SK-N-SH (cell line): ENCODE data around the gene FRA10AC1. TPM values are rescaled to one million over a fixed set of nuclear protein-coding genes. Genes with fewer than 3 reads are reported as not detected.

Experiments used
- CTCF ChIA-PET: fragments of 300-600, 350-600 bp; formaldehyde crosslinking; extraction: SDS; loops from one replicate; lab custom pipeline; 2021; lab: Yijun Ruan, JAX
- POLR2A ChIA-PET: fragments of 350-600 bp; sonication (Branson Sonifier 250); formaldehyde crosslinking; extraction: SDS; loops from one replicate; lab custom pipeline; 2020; ENCODE audit warnings: antibody characterized with exemption, inconsistent platforms; lab: Yijun Ruan, JAX
- DNase-seq: peaks from one replicate; pipeline ENCODE4 v3.0.0; 2012
- H2AFZ ChIP-seq: fragments of 200-600 bp; sonication (generic); 2 replicates; pipeline ENCODE4 v1.8.1; 2016; ENCODE audit warnings: antibody characterized with exemption, mild to moderate bottlenecking, low read depth
- H3F3A ChIP-seq: fragments of 200-600 bp; sonication (generic); replicated peaks from 2 replicates; pipeline ENCODE3; 2016; ENCODE audit warnings: antibody characterized with exemption, mild to moderate bottlenecking; ENCODE audit not compliant: insufficient read depth
- H3K27ac ChIP-seq, 2 experiments: fragments of 200-500 bp in 1 of 2; fragments of 200-600 bp in 1 of 2; sonication (Bioruptor generic) in 1 of 2; sonication (generic), shearing (Covaris generic) in 1 of 2; 2 replicates each; pipeline versions ENCODE4 v1.5.1 to v1.6.1; 2014 to 2016; ENCODE audit warnings: low read depth in 2 of 2, inconsistent platforms in 1 of 2, low read length in 1 of 2, mild to moderate bottlenecking in 1 of 2, mixed read lengths in 1 of 2
- H3K27me3 ChIP-seq: fragments of 200-600 bp; sonication (generic), shearing (Covaris generic); 2 replicates; pipeline ENCODE4 v1.6.1; 2016; ENCODE audit warnings: mixed run types; ENCODE audit not compliant: insufficient read depth
- H3K36me3 ChIP-seq, 2 experiments: fragments of 200-500 bp in 1 of 2; fragments of 200-600 bp in 1 of 2; sonication (Bioruptor generic) in 1 of 2; sonication (generic) in 1 of 2; replicated peaks in 1 of 2; 2 replicates each; pipeline versions ENCODE3 to v1.5.1; 2014 to 2016; ENCODE audit warnings: low read length in 1 of 2, mild to moderate bottlenecking in 1 of 2; ENCODE audit not compliant: insufficient read depth in 2 of 2, control insufficient read depth in 1 of 2
- H3K4me1 ChIP-seq, 2 experiments: fragments of 200-500 bp in 1 of 2; fragments of 200-600 bp in 1 of 2; sonication (Bioruptor generic) in 1 of 2; sonication (generic), shearing (Covaris generic) in 1 of 2; 2 replicates each; pipeline versions ENCODE4 v1.5.1 to v1.6.1; 2014 to 2016; ENCODE audit warnings: low read depth in 1 of 2, low read length in 1 of 2, mixed run types in 1 of 2; ENCODE audit not compliant: insufficient read depth in 2 of 2, control insufficient read depth in 1 of 2
- H3K4me2 ChIP-seq: fragments of 200-600 bp; sonication (generic), shearing (Covaris generic); 2 replicates; pipeline ENCODE4 v1.6.1; 2017; ENCODE audit warnings: mixed run types
- H3K4me3 ChIP-seq, 2 experiments: fragments of 200-500 bp in 1 of 2; fragments of 200-600 bp in 1 of 2; sonication (Bioruptor generic) in 1 of 2; sonication (generic), shearing (Covaris generic) in 1 of 2; 2 replicates each; pipeline versions ENCODE4 v1.5.1 to v1.8.1; 2014 to 2016; ENCODE audit warnings: low read depth in 2 of 2, inconsistent platforms in 1 of 2, low read length in 1 of 2, mild to moderate bottlenecking in 1 of 2, mixed read lengths in 1 of 2, moderate library complexity in 1 of 2
- H3K79me2 ChIP-seq: fragments of 200-600 bp; sonication (generic); 2 replicates; pipeline ENCODE4 v1.8.1; 2017; ENCODE audit warnings: mild to moderate bottlenecking; ENCODE audit not compliant: insufficient read depth
- H3K9ac ChIP-seq: fragments of 200-600 bp; sonication (generic); 2 replicates; pipeline ENCODE4 v1.6.1; 2017; ENCODE audit warnings: mixed run types
- H3K9me2 ChIP-seq: fragments of 200-600 bp; sonication (generic); 2 replicates; pipeline ENCODE4 v1.6.1; 2017; ENCODE audit warnings: mixed run types
- H3K9me3 ChIP-seq: fragments of 200-600 bp; sonication (generic); 2 replicates; pipeline ENCODE4 v1.6.1; 2017; ENCODE audit warnings: mixed run types, mild to moderate bottlenecking, moderate library complexity
- H4K20me1 ChIP-seq: fragments of 200-600 bp; sonication (generic); 2 replicates; pipeline ENCODE4 v1.6.1; 2017; ENCODE audit warnings: mild to moderate bottlenecking, mixed run types; ENCODE audit not compliant: insufficient read depth
- EP300 ChIP-seq, 2 experiments: IDR thresholded peaks; 2 replicates each; pipeline versions ENCODE4 v1.4.0 to v1.6.1; 2012; ENCODE audit warnings: borderline replicate concordance in 1 of 2, low read depth in 1 of 2, low read length in 1 of 2
- EZH2phosphoT487 ChIP-seq: fragments of 200-600 bp; sonication (generic); IDR thresholded peaks from 2 replicates; pipeline ENCODE4 v1.6.1; 2017; ENCODE audit warnings: low read depth, mixed run types, mild to moderate bottlenecking, antibody characterized with exemption, moderate library complexity, borderline replicate concordance
- FOXM1 ChIP-seq: IDR thresholded peaks from 2 replicates; pipeline ENCODE4 v1.4.0; 2012; ENCODE audit warnings: low read depth, mild to moderate bottlenecking
- GABPA ChIP-seq: IDR thresholded peaks from 2 replicates; pipeline ENCODE4 v1.4.0; 2012; ENCODE audit warnings: low read depth, mild to moderate bottlenecking
- GATA2 ChIP-seq: sonication (generic); formaldehyde crosslinking; IDR thresholded peaks from 2 replicates; pipeline ENCODE4 v1.5.0; 2020; ENCODE audit warnings: mild to moderate bottlenecking, missing genetic modification reagents
- IRF3 ChIP-seq: fragments of 150-350 bp; IDR thresholded peaks from 2 replicates; pipeline ENCODE4 v1.6.1; 2016; ENCODE audit warnings: mild to moderate bottlenecking, low read depth, low read length
- JUND ChIP-seq: IDR thresholded peaks from 2 replicates; pipeline ENCODE4 v1.4.0; 2012
- MXI1 ChIP-seq: IDR thresholded peaks from 2 replicates; pipeline ENCODE4 v1.6.1; 2012; ENCODE audit warnings: mild to moderate bottlenecking, low read depth, low read length, improper control_type of control experiment
- NRF1 ChIP-seq: IDR thresholded peaks from 2 replicates; pipeline ENCODE4 v1.6.1; 2012; ENCODE audit warnings: low read depth, mild to moderate bottlenecking, low read length
- POLR2AphosphoS5 ChIP-seq: IDR thresholded peaks from 2 replicates; pipeline ENCODE4 v1.6.1; 2012; ENCODE audit warnings: low read depth, low read length
- RAD21 ChIP-seq: IDR thresholded peaks from 2 replicates; pipeline ENCODE4 v1.6.1; 2012; ENCODE audit warnings: mild to moderate bottlenecking, low read length
- RCOR1 ChIP-seq: fragments of 150-350 bp; IDR thresholded peaks from 2 replicates; pipeline ENCODE4 v1.6.1; 2017; ENCODE audit warnings: antibody characterized with exemption, low read length
- RFX5 ChIP-seq: IDR thresholded peaks from 2 replicates; pipeline ENCODE4 v1.6.1; 2012; ENCODE audit warnings: mild to moderate bottlenecking, improper control_type of control experiment, low read length
- SIN3A ChIP-seq: IDR thresholded peaks from 2 replicates; pipeline ENCODE4 v1.6.1; 2012; ENCODE audit warnings: low read depth, mild to moderate bottlenecking, low read length, moderate library complexity, borderline replicate concordance
- TAF1 ChIP-seq: IDR thresholded peaks from 2 replicates; pipeline ENCODE4 v1.6.1; 2012; ENCODE audit warnings: low read depth, mild to moderate bottlenecking, low read length, moderate library complexity, borderline replicate concordance
- TCF12 ChIP-seq: IDR thresholded peaks from 2 replicates; pipeline ENCODE4 v1.4.0; 2012
- TEAD4 ChIP-seq: IDR thresholded peaks from 2 replicates; pipeline ENCODE4 v1.4.0; 2012; ENCODE audit warnings: mild to moderate bottlenecking, borderline replicate concordance; ENCODE audit not compliant: insufficient read depth
- YY1 ChIP-seq: IDR thresholded peaks from 2 replicates; pipeline ENCODE4 v1.4.0; 2012; ENCODE audit warnings: low read depth, mild to moderate bottlenecking
- WGBS: methylation state at CpG from one replicate; pipeline ENCODE4 v1.1.6; 2017; ENCODE audit warnings: low lambda C conversion rate; 5-methylcytosine and 5-hydroxymethylcytosine counted together
- polyA plus RNA-seq, 3 experiments: library from polyadenylated mRNA; depleted of rRNA; stranded (reverse); fragments of >200 nt; gene quantifications; 2 replicates each; pipeline ENCODE4 v1.2.3, GENCODE V29; 2012
- TF ChIP-seq, protein P1 (sequence below): IDR thresholded peaks from 2 replicates; pipeline ENCODE4; 2012
- TF ChIP-seq, protein P2 (sequence below): fragments of 150-350 bp; IDR thresholded peaks from 2 replicates; pipeline ENCODE4 v1.6.1; 2017; ENCODE audit warnings: antibody characterized with exemption, low read length, low read depth, borderline replicate concordance
- TF ChIP-seq, protein P3 (sequence below): fragments of 200-600 bp; sonication (generic); IDR thresholded peaks from 2 replicates; pipeline ENCODE4 v1.6.1; 2017; ENCODE audit warnings: antibody characterized with exemption, mild to moderate bottlenecking, moderate library complexity
- TF ChIP-seq, protein P4 (sequence below): IDR thresholded peaks from 2 replicates; pipeline ENCODE4 v1.4.0; 2012; ENCODE audit warnings: low read depth, borderline replicate concordance

The FRA10AC1 gene
- polyA plus RNA-seq, 1 of the 3 experiments (the other 2 are of a cell fraction): 3.9 TPM

DNA sequence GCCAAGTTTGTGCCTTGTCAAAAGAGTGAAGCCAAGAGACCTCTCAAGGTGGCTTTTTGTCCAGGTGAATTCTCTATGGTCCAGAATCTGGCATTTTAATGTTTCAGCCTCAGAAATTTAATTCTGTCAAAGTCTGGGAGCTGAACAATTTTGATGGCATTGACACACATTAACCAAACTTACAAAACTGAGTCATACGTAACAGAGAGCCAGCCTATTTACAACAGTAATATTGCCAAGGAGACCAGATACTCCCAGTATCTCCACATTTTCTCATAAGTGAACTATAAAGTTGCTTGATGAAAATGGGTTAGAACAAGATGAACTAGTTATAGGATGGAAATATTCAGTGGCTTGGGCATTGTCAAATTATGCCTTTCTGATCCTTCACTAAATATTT, 46.2 kb downstream of the FRA10AC1 start:
- CTCF ChIA-PET: interaction anchor here (1.0 kb wide), 1 partner anchor 18 kb away, joined by 3 read pairs; no protein-coding TSS in a partner anchor
- no peak overlapping the region for H3K27ac ChIP-seq
- no peaks in the 10 kb centered on the region for H4K20me1 ChIP-seq
- POLR2A ChIA-PET: no interaction called here
- no peak for TF ChIP-seq EZH2phosphoT487
- no peak for TF ChIP-seq TAF1
- TF ChIP-seq TCF12: no peak
- TF ChIP-seq, protein P1, sequence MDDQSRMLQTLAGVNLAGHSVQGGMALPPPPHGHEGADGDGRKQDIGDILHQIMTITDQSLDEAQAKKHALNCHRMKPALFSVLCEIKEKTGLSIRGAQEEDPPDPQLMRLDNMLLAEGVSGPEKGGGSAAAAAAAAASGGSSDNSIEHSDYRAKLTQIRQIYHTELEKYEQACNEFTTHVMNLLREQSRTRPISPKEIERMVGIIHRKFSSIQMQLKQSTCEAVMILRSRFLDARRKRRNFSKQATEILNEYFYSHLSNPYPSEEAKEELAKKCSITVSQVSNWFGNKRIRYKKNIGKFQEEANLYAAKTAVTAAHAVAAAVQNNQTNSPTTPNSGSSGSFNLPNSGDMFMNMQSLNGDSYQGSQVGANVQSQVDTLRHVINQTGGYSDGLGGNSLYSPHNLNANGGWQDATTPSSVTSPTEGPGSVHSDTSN: no peak
- TF ChIP-seq IRF3: no peak
- no peak for TF ChIP-seq POLR2AphosphoS5
- TF ChIP-seq, protein P2, sequence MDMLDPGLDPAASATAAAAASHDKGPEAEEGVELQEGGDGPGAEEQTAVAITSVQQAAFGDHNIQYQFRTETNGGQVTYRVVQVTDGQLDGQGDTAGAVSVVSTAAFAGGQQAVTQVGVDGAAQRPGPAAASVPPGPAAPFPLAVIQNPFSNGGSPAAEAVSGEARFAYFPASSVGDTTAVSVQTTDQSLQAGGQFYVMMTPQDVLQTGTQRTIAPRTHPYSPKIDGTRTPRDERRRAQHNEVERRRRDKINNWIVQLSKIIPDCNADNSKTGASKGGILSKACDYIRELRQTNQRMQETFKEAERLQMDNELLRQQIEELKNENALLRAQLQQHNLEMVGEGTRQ: no peak
- no peaks in the 10 kb centered on the region for H3F3A ChIP-seq
- 95% methylated on average over 1 of the region's 1 CpG for WGBS
- no peaks in the 10 kb centered on the region for H3K27me3 ChIP-seq
- H3K9ac ChIP-seq: no peak overlapping the region
- no peak overlapping the region for H3K4me2 ChIP-seq
- no peak overlapping the region for H2AFZ ChIP-seq
- no peaks in the 10 kb centered on the region for H3K9me2 ChIP-seq
- H3K4me1 ChIP-seq: no peaks in the 10 kb centered on the region
- no peaks in the 10 kb centered on the region for H3K79me2 ChIP-seq
- no peak overlapping the region for H3K4me3 ChIP-seq
- no peak for DNase-seq
- H3K9me3 ChIP-seq: no peaks in the 10 kb centered on the region
- no peaks in the 10 kb centered on the region for H3K36me3 ChIP-seq

- 67% methylated on average over 1 of the region's 1 CpG for WGBS
- no peak overlapping the region for H3K4me2 ChIP-seq
- CTCF ChIA-PET: interaction anchor here (0.7 to 1.1 kb wide), 3 partner anchors 30 to 99 kb away, joined by 3 to 5 read pairs (median 3); no protein-coding TSS in a partner anchor
- POLR2A ChIA-PET: no interaction called here
- no peaks in the 10 kb centered on the region for H3K9me3 ChIP-seq
- DNase-seq: no peak
- H2AFZ ChIP-seq: no peak overlapping the region
- no peak overlapping the region for H3K9ac ChIP-seq
- no peaks in the 10 kb centered on the region for H4K20me1 ChIP-seq
- no peaks in the 10 kb centered on the region for H3K9me2 ChIP-seq
- H3K4me3 ChIP-seq: no peak overlapping the region
- H3K4me1 ChIP-seq: no peaks in the 10 kb centered on the region
- H3K27ac ChIP-seq: no peak overlapping the region
- H3K36me3 ChIP-seq: no peaks in the 10 kb centered on the region
- no peaks in the 10 kb centered on the region for H3K79me2 ChIP-seq
- no peaks in the 10 kb centered on the region for H3K27me3 ChIP-seq
- no peaks in the 10 kb centered on the region for H3F3A ChIP-seq
- TF ChIP-seq YY1 (no peak), EP300 (IDR thresholded peaks at IDR 0.05; ENCODE audit: borderline replicate concordance in 1 of 2, low read depth in 1 of 2, low read length in 1 of 2) (no peak), JUND (no peak), RCOR1 (no peak), GABPA (no peak), SIN3A (no peak), TAF1 (no peak), POLR2AphosphoS5 (no peak), NRF1 (no peak), RAD21 (no peak), FOXM1 (no peak), TEAD4 (no peak), GATA2 (CRISPR knock-in tag) (no peak), MXI1 (no peak), RFX5 (no peak)
- TF ChIP-seq, protein P3, sequence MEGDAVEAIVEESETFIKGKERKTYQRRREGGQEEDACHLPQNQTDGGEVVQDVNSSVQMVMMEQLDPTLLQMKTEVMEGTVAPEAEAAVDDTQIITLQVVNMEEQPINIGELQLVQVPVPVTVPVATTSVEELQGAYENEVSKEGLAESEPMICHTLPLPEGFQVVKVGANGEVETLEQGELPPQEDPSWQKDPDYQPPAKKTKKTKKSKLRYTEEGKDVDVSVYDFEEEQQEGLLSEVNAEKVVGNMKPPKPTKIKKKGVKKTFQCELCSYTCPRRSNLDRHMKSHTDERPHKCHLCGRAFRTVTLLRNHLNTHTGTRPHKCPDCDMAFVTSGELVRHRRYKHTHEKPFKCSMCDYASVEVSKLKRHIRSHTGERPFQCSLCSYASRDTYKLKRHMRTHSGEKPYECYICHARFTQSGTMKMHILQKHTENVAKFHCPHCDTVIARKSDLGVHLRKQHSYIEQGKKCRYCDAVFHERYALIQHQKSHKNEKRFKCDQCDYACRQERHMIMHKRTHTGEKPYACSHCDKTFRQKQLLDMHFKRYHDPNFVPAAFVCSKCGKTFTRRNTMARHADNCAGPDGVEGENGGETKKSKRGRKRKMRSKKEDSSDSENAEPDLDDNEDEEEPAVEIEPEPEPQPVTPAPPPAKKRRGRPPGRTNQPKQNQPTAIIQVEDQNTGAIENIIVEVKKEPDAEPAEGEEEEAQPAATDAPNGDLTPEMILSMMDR: no peak
- TF ChIP-seq, protein P4, sequence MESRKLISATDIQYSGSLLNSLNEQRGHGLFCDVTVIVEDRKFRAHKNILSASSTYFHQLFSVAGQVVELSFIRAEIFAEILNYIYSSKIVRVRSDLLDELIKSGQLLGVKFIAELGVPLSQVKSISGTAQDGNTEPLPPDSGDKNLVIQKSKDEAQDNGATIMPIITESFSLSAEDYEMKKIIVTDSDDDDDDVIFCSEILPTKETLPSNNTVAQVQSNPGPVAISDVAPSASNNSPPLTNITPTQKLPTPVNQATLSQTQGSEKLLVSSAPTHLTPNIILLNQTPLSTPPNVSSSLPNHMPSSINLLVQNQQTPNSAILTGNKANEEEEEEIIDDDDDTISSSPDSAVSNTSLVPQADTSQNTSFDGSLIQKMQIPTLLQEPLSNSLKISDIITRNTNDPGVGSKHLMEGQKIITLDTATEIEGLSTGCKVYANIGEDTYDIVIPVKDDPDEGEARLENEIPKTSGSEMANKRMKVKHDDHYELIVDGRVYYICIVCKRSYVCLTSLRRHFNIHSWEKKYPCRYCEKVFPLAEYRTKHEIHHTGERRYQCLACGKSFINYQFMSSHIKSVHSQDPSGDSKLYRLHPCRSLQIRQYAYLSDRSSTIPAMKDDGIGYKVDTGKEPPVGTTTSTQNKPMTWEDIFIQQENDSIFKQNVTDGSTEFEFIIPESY: no peak
Observed at GRCh38 chr10:93654201-93654600, 48.2 kb downstream of the FRA10AC1 start.
